BJ (cell line): Measurements from ENCODE around the gene PNMA6E. TPM values are rescaled to one million over a fixed set of nuclear protein-coding genes. Genes with fewer than 3 reads are reported as not detected.

ENCODE experiments used
- CTCF ChIA-PET: fragments of 350-600 bp; formaldehyde crosslinking; extraction: SDS; loops from one replicate; lab custom pipeline; 2021; ENCODE audit warnings: antibody characterized with exemption, inconsistent platforms; lab: Yijun Ruan, JAX
- POLR2A ChIA-PET: fragments of 300-600 bp; sonication (Branson Sonifier 250); formaldehyde crosslinking; extraction: SDS; loops from one replicate; lab custom pipeline; 2021; ENCODE audit warnings: antibody characterized with exemption; lab: Charles Lee
- DNase-seq: peaks from one replicate; pipeline ENCODE4 v3.0.0-alpha.2; 2011; ENCODE audit warnings: low read depth
- H3K27me3 ChIP-seq: 2 replicates; pipeline ENCODE4 v1.6.0; 2011; ENCODE audit warnings: low read length; ENCODE audit not compliant: control insufficient read depth, insufficient read depth
- H3K36me3 ChIP-seq: 2 replicates; pipeline ENCODE4 v1.5.1; 2011; ENCODE audit warnings: low read length; ENCODE audit not compliant: control insufficient read depth, insufficient read depth
- H3K4me3 ChIP-seq: 2 replicates; pipeline ENCODE4 v1.5.1; 2011; ENCODE audit warnings: low read depth, mild to moderate bottlenecking, control low read depth, low read length
- CTCF ChIP-seq: IDR thresholded peaks from 2 replicates; pipeline ENCODE4 v1.5.1; 2011; ENCODE audit warnings: low read depth, mild to moderate bottlenecking, control low read depth, inconsistent platforms, low read length, moderate library complexity; ENCODE audit not compliant: insufficient read depth
- polyA plus RNA-seq: library from polyadenylated mRNA; depleted of rRNA; stranded (reverse); fragments of >200 nt; gene quantifications from 2 replicates; pipeline ENCODE4 v1.2.3, GENCODE V29; 2011

Gene PNMA6E
- polyA plus RNA-seq, 1 experiment, result not detected

DNA sequence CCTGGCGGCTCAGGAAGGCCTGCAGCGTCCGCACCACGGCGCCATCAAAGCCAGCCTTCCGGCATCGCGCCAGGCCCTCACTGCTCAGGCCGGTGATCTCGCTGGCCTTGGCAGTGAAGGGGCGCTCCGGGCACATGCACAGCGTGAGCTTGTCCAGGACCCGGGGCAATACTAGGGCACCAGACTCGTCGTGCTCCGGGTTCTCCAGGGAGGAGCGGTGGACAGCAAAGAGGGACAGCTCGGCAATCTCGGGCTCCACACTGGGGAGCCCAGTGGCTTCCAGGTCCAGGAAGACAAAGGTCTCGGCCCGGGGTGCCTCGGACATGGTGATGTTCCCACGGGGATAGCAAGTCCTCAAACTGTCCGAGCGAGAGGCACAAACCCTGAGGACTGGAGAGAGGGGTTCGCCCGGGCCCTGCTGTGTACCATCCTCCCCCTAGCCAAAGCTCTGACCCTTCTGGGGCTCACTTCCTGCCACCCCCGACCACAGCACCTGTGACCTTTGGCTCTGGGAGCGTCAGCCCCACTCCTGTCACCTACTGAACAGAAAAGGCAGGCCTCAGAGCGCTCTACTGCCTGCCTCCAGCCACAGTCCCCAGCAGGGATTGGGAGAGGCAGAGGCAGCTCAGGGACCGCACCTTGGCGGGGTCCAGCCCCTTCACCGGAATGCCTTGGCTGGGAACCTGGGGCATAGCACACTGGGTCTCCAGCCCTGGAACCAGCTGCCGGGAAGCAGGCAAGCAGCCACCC lies 44.1 kb upstream of the PNMA6E start:
- ChIA-PET CTCF (no interaction called here), POLR2A (no interaction called here)
- Histone ChIP-seq H3K4me3 (no peak overlapping the region), H3K27me3 (no peaks in the 10 kb centered on the region), H3K36me3 (peaks cover 1% of the 10 kb centered on the region; the same call in 1 of the 2 replicates)
- TF ChIP-seq CTCF, result no peak
- no peak for DNase-seq

- H3K27me3 ChIP-seq, result no peaks in the 10 kb centered on the region
- ChIA-PET CTCF (no interaction called here), POLR2A (no interaction called here)
- no peak for DNase-seq
- no peak for TF ChIP-seq CTCF
- H3K36me3 ChIP-seq, result no peaks in the 10 kb centered on the region; the same call in 1 of the 2 replicates
- H3K4me3 ChIP-seq, result no peak overlapping the region
These were observed 43.3 kb upstream of the PNMA6E start for GRCh38 chrX:153444333-153445011.

DNA sequence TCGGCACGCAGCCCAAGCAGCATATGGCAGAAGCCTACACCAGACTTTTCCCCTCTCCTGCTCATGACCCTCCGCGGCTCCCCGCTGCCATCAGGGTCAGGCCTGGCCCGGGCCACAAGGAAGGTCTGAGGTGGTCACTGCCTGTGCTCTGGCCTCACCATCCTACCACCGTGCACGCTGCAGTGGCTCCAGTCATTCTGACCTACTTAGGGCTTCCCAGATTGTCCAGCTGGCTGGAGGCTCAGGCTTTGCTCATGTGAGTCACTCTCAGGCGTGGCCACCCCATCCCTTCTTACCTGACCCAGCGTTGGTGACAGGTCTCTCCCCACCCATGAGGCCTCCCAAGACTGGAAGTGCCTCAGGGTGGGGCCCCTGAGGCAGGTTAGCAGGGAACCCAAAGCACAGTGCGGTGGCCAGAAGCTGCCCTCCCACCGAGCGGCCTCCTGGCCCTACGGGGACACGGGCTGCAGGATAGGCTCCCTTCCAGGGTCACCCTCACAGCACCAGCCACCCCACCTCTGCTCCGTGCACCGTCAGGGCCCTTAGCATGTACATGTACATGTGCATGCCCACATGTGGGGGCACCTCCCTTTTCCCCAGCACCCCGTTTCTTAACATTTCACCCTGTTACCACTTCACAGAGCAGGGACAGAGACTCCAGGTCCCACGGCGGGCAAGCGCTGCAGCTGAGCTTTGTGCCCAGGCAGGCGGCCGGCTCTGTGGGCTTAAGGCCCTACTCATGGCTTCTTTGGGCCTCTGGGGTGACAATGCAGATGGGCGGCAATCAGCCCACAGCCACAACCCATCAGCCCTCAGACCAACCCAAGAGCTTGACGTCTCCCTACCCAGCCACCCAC lies 42.6 kb upstream of the PNMA6E start:
- TF ChIP-seq CTCF, result no peak
- no peak overlapping the region for H3K4me3 ChIP-seq
- no peaks in the 10 kb centered on the region for H3K27me3 ChIP-seq
- DNase-seq, result no peak
- no peaks in the 10 kb centered on the region for H3K36me3 ChIP-seq
- ChIA-PET POLR2A (no interaction called here), CTCF (no interaction called here)

DNA sequence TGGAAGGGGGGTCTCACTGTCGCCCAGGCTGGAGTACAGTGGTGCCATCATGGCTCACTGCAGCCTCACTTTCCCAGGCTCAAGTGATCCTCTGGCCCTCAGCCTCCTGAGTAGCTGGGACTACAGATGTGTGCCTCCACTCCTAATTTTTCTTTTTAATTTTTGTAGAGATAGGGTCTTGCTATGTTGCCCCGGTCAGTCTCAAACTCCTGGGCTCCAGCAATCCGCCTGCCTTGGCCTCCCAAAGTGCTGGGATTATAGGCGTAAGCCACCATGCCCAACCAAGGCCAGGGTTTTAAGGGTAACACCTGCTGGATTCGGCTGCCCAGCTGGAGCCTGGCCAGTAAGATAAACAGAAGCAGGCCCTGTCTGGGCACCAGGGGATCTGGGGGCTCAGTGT lies 41.3 kb upstream of the PNMA6E start:
- H3K4me3 ChIP-seq, result no peak overlapping the region
- no peaks in the 10 kb centered on the region for H3K36me3 ChIP-seq
- ChIA-PET CTCF (no interaction called here), POLR2A (no interaction called here)
- DNase-seq, result no peak
- TF ChIP-seq CTCF, result no peak
- no peaks in the 10 kb centered on the region for H3K27me3 ChIP-seq

DNA sequence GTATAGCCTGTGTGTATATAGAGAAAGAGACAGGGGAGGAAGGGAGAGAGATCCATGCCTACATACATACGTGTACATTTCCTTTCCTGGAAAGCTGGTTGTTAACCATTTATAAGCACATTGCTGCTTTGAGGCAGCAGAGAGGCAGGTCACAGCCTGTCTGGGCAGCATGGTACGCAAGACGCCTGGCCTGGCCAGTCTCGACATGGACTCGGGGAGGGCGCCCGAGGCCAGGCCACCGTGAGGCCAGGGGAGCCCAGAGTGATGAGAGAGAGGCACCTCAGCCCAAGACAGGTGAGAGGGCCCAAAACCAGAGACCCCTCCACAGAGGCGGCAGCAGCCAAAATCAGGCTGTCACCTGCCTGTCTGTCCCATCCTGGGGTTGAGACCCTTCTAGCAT lies 40.8 kb upstream of the PNMA6E start:
- Histone ChIP-seq H3K4me3 (no peak overlapping the region), H3K27me3 (no peaks in the 10 kb centered on the region), H3K36me3 (no peaks in the 10 kb centered on the region)
- no peak for TF ChIP-seq CTCF
- ChIA-PET CTCF (no interaction called here), POLR2A (no interaction called here)
- no peak for DNase-seq
